Activated CD4-positive, alpha-beta T cell treated with anti-CD3 and anti-CD28 coated beads, Interleukin-2, amount 50 U/mL, for 4 hours (primary cell): ENCODE measurements around the gene CIAO3.

Source experiments
- DNase-seq, 2 experiments: peaks; one replicate each; pipeline ENCODE4 v3.0.0-alpha.2; 2020

CIAO3 gene

DNA sequence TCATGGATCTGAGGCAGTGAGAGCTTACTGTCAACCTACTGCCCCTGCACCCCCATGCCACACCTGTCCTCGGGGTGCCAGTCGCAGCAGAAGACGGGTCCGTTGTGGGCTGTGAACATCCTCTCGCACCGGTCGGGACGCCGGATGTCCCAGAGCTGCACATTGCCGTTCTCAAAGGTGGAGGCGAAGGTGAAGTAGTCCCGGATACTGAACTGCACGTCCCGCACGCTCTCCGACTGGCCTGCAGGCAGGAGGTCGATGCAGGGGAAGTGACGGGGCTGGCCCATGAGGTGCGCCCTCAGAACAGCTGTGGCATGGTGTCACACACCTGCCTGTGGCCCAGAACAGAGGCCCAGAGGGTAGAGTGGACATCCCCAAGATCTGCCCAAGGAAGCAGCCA is 53.3 kb downstream of the CIAO3 start:
- DNase-seq: no peak

DNA sequence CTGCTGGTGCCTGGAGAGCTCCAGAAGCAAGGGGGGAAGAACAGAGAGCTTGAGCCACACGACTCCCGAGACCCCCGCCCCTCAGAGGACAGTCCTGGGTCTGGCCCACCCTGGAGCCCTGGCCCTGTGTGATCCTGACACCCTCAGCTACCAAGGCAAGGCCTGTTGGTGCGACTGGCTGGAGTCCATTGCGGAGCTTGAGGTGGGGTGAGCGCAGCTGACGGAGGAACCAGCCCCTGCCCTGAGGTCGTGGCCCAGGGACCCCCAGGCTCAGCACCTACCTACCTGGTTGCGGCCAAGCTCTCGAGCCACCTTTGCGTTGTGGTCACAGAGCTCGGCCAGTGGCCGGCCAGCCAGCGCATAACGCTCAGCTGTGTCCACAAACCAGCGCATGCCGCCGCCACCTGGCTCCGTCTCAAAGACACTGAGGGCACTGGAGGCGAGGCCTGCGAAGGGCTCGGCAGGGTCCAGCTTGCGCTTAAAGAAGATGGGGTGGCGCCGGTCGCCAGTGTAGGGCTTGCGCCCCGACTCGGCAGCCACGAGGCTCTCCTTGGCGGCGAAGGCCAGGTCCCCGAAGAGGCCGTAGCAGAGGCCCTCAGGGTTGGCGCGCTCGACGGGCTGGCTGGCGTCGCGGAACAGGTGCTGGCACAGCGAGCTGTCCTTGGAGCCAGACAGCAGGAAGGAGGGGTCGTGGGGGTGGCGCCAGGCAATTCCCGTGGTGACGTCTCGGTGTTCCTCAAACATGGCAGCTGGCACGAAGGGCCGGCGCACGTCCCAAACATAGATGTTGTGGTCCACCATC is 54.1 kb downstream of the CIAO3 start:
- DNase-seq: no peak

DNA sequence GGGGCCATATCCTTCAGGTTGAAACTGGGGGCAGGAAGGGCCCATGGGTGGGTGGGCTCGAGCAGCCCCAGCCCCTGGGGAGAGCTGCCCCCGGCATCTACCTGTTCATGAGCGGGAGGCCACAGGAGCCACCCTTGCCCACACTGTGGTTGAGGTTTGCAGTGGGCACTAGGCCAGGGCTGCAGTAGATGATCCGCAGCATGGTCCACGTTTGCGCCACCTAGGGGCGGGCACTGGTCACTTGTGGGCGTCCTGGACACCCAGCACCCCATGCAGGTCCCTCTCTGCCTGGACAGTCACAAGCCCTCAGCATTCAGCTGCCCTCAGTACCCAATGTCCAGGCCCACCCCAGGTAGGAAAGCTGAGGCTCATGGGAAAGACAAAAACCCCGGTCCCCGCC is 54.8 kb downstream of the CIAO3 start:
- no peak for DNase-seq

DNA sequence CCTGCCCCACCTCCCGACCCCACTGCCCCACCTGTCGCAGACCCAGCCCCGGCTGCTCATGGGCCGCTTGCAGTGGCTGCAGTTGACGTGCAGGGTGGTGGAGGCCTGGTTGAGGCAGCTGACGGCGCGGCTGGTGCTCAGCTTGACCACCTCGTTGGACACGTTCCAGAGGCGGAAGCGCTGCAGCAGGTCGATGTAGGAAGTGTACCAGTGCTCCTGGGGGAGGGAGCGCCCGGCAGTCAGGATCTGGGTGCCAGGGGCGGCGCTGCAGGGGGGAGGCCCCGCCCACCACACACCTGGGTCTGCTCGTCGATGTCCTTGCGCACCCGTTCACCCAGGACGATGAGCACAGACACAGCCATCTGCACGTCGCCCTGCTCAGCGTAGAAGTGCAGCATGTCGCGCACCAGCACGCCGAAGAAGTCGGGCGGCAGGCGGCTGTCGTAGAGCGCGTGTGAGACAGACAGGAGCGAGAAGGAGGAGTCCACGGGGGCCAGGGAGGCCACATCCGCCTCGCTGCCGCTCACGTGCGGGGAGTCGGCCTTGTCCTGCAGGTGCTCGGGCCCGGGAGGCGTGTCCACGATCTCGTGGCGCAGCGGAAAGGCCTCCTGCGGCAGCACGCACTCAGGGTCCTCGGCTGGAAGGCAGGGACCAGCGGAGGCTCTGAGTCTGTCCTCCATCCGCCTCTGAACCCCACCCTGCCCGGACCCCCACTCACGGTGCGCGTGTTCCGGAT is 55.7 kb downstream of the CIAO3 start:
- no peak for DNase-seq

DNA sequence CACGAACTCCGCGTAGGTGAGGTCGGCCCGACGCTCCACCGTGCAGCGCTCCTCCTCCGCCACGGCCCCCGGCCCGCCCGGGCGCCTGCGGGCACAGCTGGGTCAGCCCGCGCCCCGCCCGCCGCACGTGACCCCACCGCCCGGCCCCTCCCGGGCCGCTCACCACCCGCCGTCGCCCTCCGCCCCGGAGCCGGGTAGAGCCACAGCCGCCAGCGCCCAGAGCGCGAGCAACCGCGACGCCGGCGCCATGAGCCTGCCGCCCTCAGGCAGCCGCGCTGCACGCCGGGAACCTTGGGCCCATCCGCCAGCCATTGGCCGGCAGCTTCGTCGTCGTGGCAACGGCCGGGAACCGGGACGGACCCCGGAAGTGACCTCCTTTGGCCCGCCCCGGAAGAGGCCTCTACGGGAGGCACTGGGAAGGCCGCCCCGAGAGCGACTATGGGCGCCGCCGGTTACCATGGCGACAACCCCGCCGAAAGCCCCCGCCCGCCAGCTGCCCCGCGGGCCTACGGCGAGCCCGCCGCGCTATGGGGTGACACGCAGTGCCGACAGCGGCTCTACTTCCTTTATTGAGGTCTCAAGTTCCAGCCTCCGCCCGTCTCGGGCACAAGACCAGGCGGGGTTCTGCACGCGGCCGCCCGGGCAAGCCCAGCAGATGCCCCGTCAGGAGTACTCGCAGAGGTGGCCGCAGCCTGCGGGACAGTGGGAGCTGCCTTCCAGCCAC is 56.6 kb downstream of the CIAO3 start, which contains the start of gene JMJD8:
JMJD8 (minus strand) TSS at position 264 of the 724 bp plus-strand sequence; CDS start at position 249, 15 bp downstream.
- DNase-seq: peak; percentile 93 to 95

DNA sequence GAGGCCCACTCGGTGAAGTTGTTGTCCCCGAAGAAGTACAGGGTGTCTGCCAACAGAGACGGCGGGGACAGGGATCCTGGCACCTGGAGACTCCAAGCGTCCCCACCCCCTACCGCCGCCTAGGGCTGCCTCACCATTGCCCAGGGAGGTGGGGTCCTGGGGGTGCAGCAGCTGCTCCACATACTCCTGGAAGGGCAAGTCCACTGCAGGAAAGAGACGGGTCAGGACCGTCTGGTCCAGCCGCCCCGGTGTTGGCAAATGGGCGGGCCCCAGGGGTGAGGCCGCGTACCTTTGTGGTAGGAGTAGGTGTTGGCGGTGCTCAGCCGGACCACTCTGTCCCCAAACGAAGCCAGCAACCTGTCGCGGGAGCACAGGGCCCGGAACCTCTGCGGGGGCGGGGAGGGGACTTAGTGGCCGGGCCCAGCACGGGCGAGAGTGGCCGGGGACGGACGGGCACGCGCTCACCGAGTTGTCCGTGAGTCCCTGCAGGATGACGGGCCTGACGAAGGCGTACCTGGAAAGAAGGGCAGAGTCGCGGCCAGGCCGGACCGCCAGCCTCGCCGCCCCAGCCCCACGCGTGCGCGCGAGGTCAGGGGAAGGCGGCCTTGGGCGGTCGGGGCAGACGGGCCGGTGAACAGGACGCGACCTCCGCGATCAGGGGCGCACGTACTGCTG is 57.3 kb downstream of the CIAO3 start:
- no peak for DNase-seq

DNA sequence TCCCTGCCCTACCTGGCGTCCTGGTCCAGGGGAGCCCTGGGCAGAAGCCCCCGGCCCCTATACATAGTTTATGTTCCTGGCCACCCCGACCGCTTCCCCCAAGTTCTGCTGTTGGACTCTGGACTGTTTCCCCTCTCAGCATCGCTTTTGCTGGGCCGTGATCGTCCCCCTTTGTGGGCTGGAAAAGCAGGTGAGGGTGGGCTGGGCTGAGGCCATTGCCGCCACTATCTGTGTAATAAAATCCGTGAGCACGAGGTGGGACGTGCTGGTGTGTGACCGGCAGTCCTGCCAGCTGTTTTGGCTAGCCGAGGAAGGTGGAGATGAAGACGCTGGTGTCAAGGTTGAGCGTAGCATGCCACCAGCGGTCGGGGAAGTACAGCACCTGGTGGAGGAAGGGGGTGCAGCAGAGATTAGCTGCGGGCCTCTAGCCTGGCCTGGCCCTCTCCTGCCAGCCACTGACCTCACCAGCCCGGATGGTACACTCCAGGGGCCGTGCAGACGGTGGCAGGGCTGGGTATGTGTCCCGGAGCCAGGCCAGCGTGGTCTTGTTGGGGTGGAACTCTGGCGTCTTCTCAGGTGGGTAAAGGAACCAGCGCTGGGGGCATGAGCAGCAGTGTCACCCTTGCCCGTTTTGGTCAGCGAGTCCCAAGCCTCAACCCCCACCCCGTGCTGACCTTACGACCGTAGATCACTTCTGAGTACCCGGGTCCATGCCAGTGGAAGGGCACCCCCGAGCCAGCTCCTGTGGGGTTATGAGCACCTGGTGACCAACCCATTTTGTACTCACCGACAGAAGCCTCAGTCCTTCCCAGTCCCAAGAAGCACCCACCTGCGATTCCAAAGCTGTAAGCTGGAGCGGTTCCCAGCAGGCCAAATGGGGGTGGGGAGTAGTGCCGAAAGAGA is 58.1 kb downstream of the CIAO3 start:
- DNase-seq: no peak

DNA sequence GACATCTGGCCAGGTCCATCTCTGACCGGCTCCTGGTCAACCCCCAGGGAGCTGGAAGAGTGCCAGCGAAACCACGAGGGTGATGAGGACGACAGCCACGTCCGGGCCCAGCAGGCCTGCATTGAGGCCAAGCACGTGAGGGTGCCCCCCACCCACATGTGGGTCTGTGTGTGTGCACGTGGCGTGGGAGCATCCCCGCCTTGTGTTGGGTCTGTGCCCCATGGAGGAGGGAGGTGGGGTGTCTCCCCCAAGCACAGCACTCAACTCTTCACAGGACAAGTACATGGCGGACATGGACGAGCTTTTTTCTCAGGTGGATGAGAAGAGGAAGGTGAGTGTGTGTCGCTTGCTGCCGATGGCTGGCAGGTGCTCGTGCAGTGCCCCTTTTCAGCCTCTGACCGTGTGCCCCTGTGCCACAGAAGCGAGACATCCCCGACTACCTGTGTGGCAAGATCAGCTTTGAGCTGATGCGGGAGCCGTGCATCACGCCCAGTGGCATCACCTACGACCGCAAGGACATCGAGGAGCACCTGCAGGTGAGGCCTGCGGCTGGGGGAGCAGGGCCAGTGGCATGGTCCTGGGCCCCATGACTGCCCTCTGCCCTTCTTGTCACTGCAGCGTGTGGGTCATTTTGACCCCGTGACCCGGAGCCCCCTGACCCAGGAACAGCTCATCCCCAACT is 58.9 kb downstream of the CIAO3 start:
- DNase-seq: no peak

DNA sequence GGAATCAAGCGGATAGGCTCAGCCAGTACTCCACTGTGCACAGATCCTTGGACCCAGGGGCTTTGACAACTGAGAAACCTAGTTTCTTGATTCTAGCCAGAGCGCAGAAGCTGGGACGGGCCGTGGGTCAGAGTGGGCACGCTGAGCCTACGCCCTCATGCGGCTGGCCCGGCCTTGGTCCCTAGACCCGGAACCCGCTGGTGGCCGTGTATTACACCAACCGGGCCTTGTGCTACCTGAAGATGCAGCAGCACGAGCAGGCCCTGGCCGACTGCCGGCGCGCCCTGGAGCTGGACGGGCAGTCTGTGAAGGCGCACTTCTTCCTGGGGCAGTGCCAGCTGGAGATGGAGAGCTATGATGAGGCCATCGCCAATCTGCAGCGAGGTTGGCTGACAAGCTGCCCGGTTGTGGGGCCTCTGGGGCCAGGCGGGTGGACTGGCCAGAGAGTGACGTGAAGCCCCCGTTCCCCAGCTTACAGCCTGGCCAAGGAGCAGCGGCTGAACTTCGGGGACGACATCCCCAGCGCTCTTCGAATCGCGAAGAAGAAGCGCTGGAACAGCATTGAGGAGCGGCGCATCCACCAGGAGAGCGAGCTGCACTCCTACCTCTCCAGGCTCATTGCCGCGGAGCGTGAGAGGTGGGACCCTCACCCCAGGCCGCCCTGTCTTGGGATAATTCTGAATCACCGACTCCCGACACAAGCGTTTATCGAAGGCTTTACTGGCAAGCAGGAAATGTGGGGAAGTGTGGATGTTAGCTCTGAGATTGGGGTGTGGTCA is 59.6 kb downstream of the CIAO3 start:
- DNase-seq: no peak

DNA sequence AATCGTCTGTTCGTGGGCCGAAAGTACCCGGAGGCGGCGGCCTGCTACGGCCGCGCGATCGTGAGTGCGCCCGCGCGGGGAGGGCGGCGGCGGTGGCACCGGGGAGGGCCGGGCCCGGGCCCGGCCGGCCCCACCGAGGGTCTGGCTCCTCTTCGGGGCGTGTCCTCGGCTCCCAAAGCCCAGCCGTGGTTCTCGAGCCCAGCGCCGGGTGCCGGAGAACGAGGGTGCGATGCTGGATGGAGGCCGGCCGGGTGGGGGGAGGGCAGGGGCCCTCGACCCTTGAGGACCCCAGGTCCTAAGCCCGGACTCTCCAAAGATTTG is 60.2 kb downstream of the CIAO3 start:
- DNase-seq: no peak

DNA sequence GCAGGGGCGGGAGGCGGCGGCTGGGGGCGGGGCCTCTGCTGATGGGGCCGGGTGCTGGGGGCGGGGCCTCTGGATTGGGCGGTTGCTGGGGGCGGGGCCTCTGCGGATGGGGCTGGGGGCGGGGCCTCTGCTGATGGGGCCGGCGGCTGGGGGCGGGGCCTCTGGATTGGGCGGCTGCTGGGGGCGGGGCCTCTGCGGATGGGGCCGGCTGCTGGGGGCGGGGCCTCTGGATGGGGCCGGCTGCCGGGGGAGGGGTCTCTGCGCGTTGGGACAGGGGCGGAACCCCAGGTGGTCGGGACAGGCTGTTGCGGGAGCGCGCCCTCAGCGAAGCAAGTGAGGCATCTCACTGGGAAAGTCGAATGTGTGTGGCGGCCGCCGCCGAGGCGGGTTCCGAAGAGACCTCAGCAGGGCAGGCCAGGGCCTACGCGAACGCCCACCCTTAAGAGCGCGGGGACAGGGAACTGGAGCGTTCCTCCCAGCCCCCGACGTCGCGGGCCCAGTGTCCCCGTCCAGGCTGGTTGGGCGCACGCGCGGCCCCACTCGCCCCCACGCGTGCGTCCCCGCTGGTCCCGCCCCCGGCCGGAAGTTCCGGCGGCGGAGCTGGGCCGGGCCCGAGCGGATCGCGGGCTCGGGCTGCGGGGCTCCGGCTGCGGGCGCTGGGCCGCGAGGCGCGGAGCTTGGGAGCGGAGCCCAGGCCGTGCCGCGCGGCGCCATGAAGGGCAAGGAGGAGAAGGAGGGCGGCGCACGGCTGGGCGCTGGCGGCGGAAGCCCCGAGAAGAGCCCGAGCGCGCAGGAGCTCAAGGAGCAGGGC is 60.8 kb downstream of the CIAO3 start, which contains the start of gene STUB1:
STUB1 (plus strand) TSS at position 597 of the 811 bp plus-strand sequence; CDS start at position 713, 116 bp downstream.
- DNase-seq: peak; percentile 88 to 90
